ENCODE data around the gene DNAJB8.

DNAJB8 gene

GRCh38 chr3:128466840-128467541, at the start of gene DNAJB8:
Gene DNAJB8 (minus strand): TSS chr3:128466890. CDS start chr3:128463245, 3,645 bp downstream.
- no peaks in the 10 kb centered on the region for H3K9me3 ChIP-seq (ENCODE audit: severe bottlenecking)
- no peaks in the 10 kb centered on the region for H3K4me1 ChIP-seq (ENCODE audit: insufficient read depth, poor library complexity, severe bottlenecking)
- DNase-seq (ENCODE audit: low spot score), result no peak
- H3K4me3 ChIP-seq (ENCODE audit: severe bottlenecking), result no peak within 1 kb of the TSS
- H3K27me3 ChIP-seq (ENCODE audit: insufficient read depth, poor library complexity, severe bottlenecking), result no peaks in the 10 kb centered on the region
- no peak for TF ChIP-seq CTCF (IDR thresholded peaks at IDR 0.05; ENCODE audit: poor library complexity, severe bottlenecking)
- no peaks in the 10 kb centered on the region for H3K36me3 ChIP-seq (ENCODE audit: low read depth)
- no peak for ATAC-seq (ENCODE audit: low read depth)
- no peak within 1 kb of the TSS for H3K27ac ChIP-seq (ENCODE audit: poor library complexity, severe bottlenecking)

GRCh38 chr3:128515967-128516366, 49.3 kb upstream of the DNAJB8 start:
- no peak for ATAC-seq (ENCODE audit: low read depth)
- no peaks in the 10 kb centered on the region for H3K27me3 ChIP-seq (ENCODE audit: insufficient read depth, poor library complexity, severe bottlenecking)
- no peak for TF ChIP-seq CTCF (IDR thresholded peaks at IDR 0.05; ENCODE audit: poor library complexity, severe bottlenecking)
- no peak overlapping the region for H3K27ac ChIP-seq (ENCODE audit: poor library complexity, severe bottlenecking)
- H3K9me3 ChIP-seq (ENCODE audit: severe bottlenecking), result no peaks in the 10 kb centered on the region
- no peaks in the 10 kb centered on the region for H3K36me3 ChIP-seq (ENCODE audit: low read depth)
- H3K4me3 ChIP-seq (ENCODE audit: severe bottlenecking), result no peak overlapping the region
- H3K4me1 ChIP-seq (ENCODE audit: insufficient read depth, poor library complexity, severe bottlenecking), result peaks cover 8% of the 10 kb centered on the region
- no peak for DNase-seq (ENCODE audit: low spot score)

- DNase-seq (ENCODE audit: low spot score), result no peak
- no peaks in the 10 kb centered on the region for H3K9me3 ChIP-seq (ENCODE audit: severe bottlenecking)
- TF ChIP-seq CTCF (IDR thresholded peaks at IDR 0.05; ENCODE audit: poor library complexity, severe bottlenecking), result no peak
- H3K27ac ChIP-seq (ENCODE audit: poor library complexity, severe bottlenecking), result no peak overlapping the region
- no peak for ATAC-seq (ENCODE audit: low read depth)
- no peak overlapping the region for H3K4me3 ChIP-seq (ENCODE audit: severe bottlenecking)
- H3K36me3 ChIP-seq (ENCODE audit: low read depth), result no peaks in the 10 kb centered on the region
- H3K27me3 ChIP-seq (ENCODE audit: insufficient read depth, poor library complexity, severe bottlenecking), result no peaks in the 10 kb centered on the region
- H3K4me1 ChIP-seq (ENCODE audit: insufficient read depth, poor library complexity, severe bottlenecking), result peaks cover 5% of the 10 kb centered on the region
These were observed 42.2 kb upstream of the DNAJB8 start for GRCh38 chr3:128508852-128509251.

- Histone ChIP-seq H3K36me3 (ENCODE audit: low read depth) (no peaks in the 10 kb centered on the region), H3K27me3 (ENCODE audit: insufficient read depth, poor library complexity, severe bottlenecking) (no peaks in the 10 kb centered on the region), H3K4me3 (ENCODE audit: severe bottlenecking) (no peak overlapping the region), H3K4me1 (ENCODE audit: insufficient read depth, poor library complexity, severe bottlenecking) (peaks cover 5% of the 10 kb centered on the region), H3K9me3 (ENCODE audit: severe bottlenecking) (no peaks in the 10 kb centered on the region), H3K27ac (ENCODE audit: poor library complexity, severe bottlenecking) (no peak overlapping the region)
- ATAC-seq (ENCODE audit: low read depth) (no peak), DNase-seq (ENCODE audit: low spot score) (no peak)
- TF ChIP-seq CTCF (IDR thresholded peaks at IDR 0.05; ENCODE audit: poor library complexity, severe bottlenecking), result no peak
These were observed 40.1 kb upstream of the DNAJB8 start for GRCh38 chr3:128506754-128507153.

GRCh38 chr3:128505771-128506170, 39.1 kb upstream of the DNAJB8 start:
- no peak overlapping the region for H3K4me3 ChIP-seq (ENCODE audit: severe bottlenecking)
- no peaks in the 10 kb centered on the region for H3K27me3 ChIP-seq (ENCODE audit: insufficient read depth, poor library complexity, severe bottlenecking)
- ATAC-seq (ENCODE audit: low read depth) (no peak), DNase-seq (ENCODE audit: low spot score) (no peak)
- H3K27ac ChIP-seq (ENCODE audit: poor library complexity, severe bottlenecking), result no peak overlapping the region
- no peaks in the 10 kb centered on the region for H3K36me3 ChIP-seq (ENCODE audit: low read depth)
- H3K9me3 ChIP-seq (ENCODE audit: severe bottlenecking), result no peaks in the 10 kb centered on the region
- TF ChIP-seq CTCF (IDR thresholded peaks at IDR 0.05; ENCODE audit: poor library complexity, severe bottlenecking), result no peak
- H3K4me1 ChIP-seq (ENCODE audit: insufficient read depth, poor library complexity, severe bottlenecking), result peaks cover 5% of the 10 kb centered on the region
